Tibial nerve (tissue), 4 donors: ENCODE data around the gene HBE1. TPM values are rescaled to one million over a fixed set of nuclear protein-coding genes. Genes with fewer than 3 reads are reported as not detected.

Experiments used
- DNase-seq, 2 donors: peaks; one replicate each; pipeline ENCODE4 v3.0.0-alpha.2; 2019; ENCODE audit warnings: low spot score in 2 of 2
- H3K27ac ChIP-seq, 4 donors: fragments of 200-600 bp; sonication (generic) in 3 of 4; one replicate each; pipeline ENCODE4 v1.5.1; 2017 to 2019; ENCODE audit warnings: mild to moderate bottlenecking in 1 of 4
- H3K27me3 ChIP-seq, 2 donors: fragments of 200-600 bp; sonication (generic) in 1 of 2; one replicate each; pipeline versions ENCODE4 v1.5.1 to v1.6.0; 2017 to 2019
- H3K36me3 ChIP-seq, 3 donors: fragments of 200-600 bp; sonication (generic); one replicate each; pipeline ENCODE4 v1.5.1; 2018 to 2019
- H3K4me1 ChIP-seq, 4 donors: fragments of 200-600 bp; sonication (generic) in 3 of 4; one replicate each; pipeline ENCODE4 v1.5.1; 2017 to 2019
- H3K4me3 ChIP-seq, 4 donors: fragments of 200-600 bp; sonication (generic) in 3 of 4; one replicate each; pipeline ENCODE4 v1.5.1; 2017 to 2019; ENCODE audit warnings: mild to moderate bottlenecking in 1 of 4, moderate library complexity in 1 of 4
- H3K9me3 ChIP-seq, 4 donors: fragments of 200-600 bp; sonication (generic) in 3 of 4; one replicate each; pipeline ENCODE4 v1.5.1; 2017 to 2019
- EP300 ChIP-seq, 2 donors: sonication (generic); formaldehyde crosslinking; IDR thresholded peaks; one replicate each; pipeline ENCODE4 v1.6.1; 2017; ENCODE audit warnings: antibody characterized with exemption in 2 of 2, mild to moderate bottlenecking in 1 of 2
- POLR2A ChIP-seq, 2 donors: fragments of 450-650 bp; IDR thresholded peaks; one replicate each; pipeline ENCODE4 v1.6.1; 2017; ENCODE audit warnings: antibody characterized with exemption in 2 of 2, mild to moderate bottlenecking in 2 of 2, moderate library complexity in 2 of 2
- whole genome bisulfite sequencing, 2 donors: methylation state at CpG; one replicate each; pipeline ENCODE4 v1.1.5; 2018; 5-methylcytosine and 5-hydroxymethylcytosine counted together
- total RNA-seq, 4 donors: library from RNA; depleted of rRNA; stranded (reverse); fragments of >200 nt; gene quantifications; one replicate each; pipeline ENCODE4 v1.1.0, GENCODE V29; 2016
- TF ChIP-seq, protein P1 (sequence below), 5 experiments: fragments of 200-600 bp in 3 of 5; fragments of 450-650 bp in 2 of 5; sonication (generic) in 3 of 5; IDR thresholded peaks; one replicate each; pipeline ENCODE4 v1.5.1; 2016 to 2019; ENCODE audit warnings: antibody characterized with exemption in 5 of 5, mild to moderate bottlenecking in 3 of 5, moderate library complexity in 2 of 5

The HBE1 gene
- total RNA-seq, 4 donors from 2014 or later, result not detected

DNA sequence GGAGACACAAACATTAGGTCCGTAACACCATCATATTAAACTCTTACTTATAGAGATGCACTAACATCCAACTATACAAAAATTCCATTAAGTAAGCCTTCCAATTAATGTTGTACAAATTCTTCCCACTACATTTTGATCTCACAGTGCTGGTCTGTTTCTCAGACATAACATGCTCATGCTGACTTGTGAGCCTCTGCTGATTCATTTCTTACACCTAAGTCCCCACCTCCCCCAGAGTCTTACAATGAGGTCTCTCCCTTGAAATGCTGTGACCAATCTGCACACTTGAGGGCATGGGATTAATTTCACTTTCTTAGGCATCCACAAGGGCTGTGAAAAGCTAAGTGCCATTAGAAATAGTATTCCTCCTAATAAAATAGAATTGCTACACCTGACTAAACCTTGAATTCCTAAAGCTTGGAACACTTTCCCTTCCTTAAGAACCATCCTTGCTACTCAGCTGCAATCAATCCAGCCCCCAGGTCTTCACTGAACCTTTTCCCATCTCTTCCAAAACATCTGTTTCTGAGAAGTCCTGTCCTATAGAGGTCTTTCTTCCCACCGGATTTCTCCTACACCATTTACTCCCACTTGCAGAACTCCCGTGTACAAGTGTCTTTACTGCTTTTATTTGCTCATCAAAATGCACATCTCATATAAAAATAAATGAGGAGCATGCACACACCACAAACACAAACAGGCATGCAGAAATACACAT is 22.1 kb downstream of the HBE1 start:
- Histone ChIP-seq H3K36me3 (no peaks in the 10 kb centered on the region), H3K9me3 (no peaks in the 10 kb centered on the region), H3K4me3 (no peak overlapping the region), H3K4me1 (no peaks in the 10 kb centered on the region), H3K27me3 (no peaks in the 10 kb centered on the region), H3K27ac (no peak overlapping the region)
- DNase-seq, result no peak
- WGBS, 2 donors, result 59 to 71% methylated on average over 3 of the region's 3 CpGs
- TF ChIP-seq, protein P1, sequence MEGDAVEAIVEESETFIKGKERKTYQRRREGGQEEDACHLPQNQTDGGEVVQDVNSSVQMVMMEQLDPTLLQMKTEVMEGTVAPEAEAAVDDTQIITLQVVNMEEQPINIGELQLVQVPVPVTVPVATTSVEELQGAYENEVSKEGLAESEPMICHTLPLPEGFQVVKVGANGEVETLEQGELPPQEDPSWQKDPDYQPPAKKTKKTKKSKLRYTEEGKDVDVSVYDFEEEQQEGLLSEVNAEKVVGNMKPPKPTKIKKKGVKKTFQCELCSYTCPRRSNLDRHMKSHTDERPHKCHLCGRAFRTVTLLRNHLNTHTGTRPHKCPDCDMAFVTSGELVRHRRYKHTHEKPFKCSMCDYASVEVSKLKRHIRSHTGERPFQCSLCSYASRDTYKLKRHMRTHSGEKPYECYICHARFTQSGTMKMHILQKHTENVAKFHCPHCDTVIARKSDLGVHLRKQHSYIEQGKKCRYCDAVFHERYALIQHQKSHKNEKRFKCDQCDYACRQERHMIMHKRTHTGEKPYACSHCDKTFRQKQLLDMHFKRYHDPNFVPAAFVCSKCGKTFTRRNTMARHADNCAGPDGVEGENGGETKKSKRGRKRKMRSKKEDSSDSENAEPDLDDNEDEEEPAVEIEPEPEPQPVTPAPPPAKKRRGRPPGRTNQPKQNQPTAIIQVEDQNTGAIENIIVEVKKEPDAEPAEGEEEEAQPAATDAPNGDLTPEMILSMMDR (IDR thresholded peaks at IDR 0.05), result no peak
- no peak for TF ChIP-seq EP300 (IDR thresholded peaks at IDR 0.05)
- TF ChIP-seq POLR2A (IDR thresholded peaks at IDR 0.05), result no peak

DNA sequence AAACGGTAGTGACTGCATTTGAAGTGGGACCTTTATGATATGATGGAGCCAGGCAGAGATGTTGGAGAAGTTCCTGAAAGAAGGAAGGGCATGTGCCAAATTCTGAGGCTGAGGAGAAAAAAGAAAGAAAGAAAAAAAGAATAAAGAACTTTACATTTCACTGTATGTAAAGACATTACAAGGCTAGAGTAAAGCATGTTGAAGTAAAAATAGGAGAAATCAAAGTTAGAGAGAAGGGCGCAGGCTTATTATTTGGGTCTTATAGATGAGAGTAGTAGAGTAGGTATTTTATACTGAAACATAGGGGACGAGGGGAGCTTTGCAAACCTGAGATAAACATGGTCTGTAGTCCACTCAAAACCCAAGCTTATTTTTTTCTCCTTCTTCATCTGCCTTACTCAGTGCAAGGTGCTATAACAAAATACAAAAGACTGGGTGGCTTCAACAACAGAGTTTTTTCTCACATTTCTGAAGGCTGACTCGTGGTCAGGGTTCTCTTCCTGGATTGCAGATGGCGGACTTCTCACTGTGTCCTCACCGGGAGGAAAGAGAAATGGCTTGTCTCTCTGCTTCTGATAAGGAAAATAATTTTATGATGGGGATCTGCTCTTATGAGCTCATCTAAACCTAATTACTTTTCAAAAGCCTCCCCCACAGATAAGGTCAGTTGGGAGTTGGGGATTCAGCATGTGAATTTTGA is 22.8 kb downstream of the HBE1 start:
- Histone ChIP-seq H3K9me3 (no peaks in the 10 kb centered on the region), H3K4me1 (no peaks in the 10 kb centered on the region), H3K4me3 (no peak overlapping the region), H3K27ac (no peak overlapping the region), H3K36me3 (no peaks in the 10 kb centered on the region), H3K27me3 (no peaks in the 10 kb centered on the region)
- DNase-seq, result no peak
- 73 to 76% methylated on average over 6 of the region's 6 CpGs for WGBS, 2 donors
- TF ChIP-seq POLR2A (IDR thresholded peaks at IDR 0.05) (no peak), EP300 (IDR thresholded peaks at IDR 0.05) (no peak)
- TF ChIP-seq, protein P1 (IDR thresholded peaks at IDR 0.05), result no peak

DNA sequence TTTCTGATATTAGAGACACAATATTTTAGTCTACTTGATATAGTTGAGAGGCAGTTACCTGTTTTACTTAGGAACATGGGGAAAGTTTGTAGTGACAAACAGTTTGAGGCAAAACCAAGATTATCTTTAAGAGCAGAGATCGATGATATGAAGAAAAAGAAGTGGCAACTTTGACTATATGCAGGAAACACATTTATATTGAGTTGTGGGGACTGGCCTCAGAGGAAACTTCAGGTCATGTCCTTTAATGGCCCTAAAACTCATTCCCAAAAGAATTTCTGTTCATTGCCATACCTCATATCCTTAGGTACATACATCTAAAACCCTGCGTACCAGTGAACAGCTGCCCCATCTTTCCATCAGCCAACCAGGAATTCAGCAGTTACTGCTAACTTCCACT is 24.6 kb downstream of the HBE1 start:
- H3K27me3 ChIP-seq, result no peaks in the 10 kb centered on the region
- H3K27ac ChIP-seq, result no peak overlapping the region
- H3K36me3 ChIP-seq, result no peaks in the 10 kb centered on the region
- TF ChIP-seq POLR2A (IDR thresholded peaks at IDR 0.05) (no peak), EP300 (IDR thresholded peaks at IDR 0.05) (no peak)
- TF ChIP-seq, protein P1 (IDR thresholded peaks at IDR 0.05), result no peak
- DNase-seq, result no peak
- no peak overlapping the region for H3K4me3 ChIP-seq
- H3K4me1 ChIP-seq, result no peaks in the 10 kb centered on the region
- WGBS, 2 donors, result 81 to 86% methylated on average over 2 of the region's 2 CpGs
- no peaks in the 10 kb centered on the region for H3K9me3 ChIP-seq

DNA sequence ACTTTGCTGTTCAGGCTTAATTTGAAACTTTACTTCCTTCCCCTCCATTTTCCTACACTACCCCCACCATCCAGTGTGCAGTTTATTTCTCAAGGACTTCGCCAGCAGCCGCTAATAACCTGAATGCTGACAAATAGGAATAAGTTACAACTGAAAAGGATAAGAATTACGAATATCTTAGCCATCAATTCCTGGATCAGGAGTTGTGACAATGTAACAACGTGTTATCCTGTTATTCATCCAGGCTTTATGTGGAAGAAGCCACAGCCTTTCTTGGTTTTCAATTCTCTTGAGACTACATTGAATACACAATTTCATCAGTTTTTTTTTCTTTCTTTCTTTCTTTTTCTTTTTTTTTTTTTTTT is 25.9 kb downstream of the HBE1 start:
- Histone ChIP-seq H3K9me3 (no peaks in the 10 kb centered on the region), H3K36me3 (no peaks in the 10 kb centered on the region), H3K4me1 (no peaks in the 10 kb centered on the region), H3K4me3 (no peak overlapping the region), H3K27ac (no peak overlapping the region), H3K27me3 (no peaks in the 10 kb centered on the region)
- WGBS, 2 donors, result 84 to 86% methylated on average over 4 of the region's 4 CpGs
- TF ChIP-seq EP300 (IDR thresholded peaks at IDR 0.05) (no peak), POLR2A (IDR thresholded peaks at IDR 0.05) (no peak)
- TF ChIP-seq, protein P1 (IDR thresholded peaks at IDR 0.05), result no peak
- no peak for DNase-seq
